Panc1 (cell line): Measurements from ENCODE around the gene NATD1. TPM values are rescaled to one million over a fixed set of nuclear protein-coding genes. Genes with fewer than 3 reads are reported as not detected.

Experiments
- ATAC-seq: fragments of 200-7000 bp; cut with Tn5 transposase; 2 replicates; pipeline ENCODE4 v1.9.1; 2020; ENCODE audit warnings: mild to moderate bottlenecking, moderate library complexity
- BruUV-seq: library from RNA; stranded (reverse); fragments of 400-500 nt; replicated peaks from 2 replicates; lab custom pipeline; 2021; lab: Mats Ljungman, UMichigan
- CTCF ChIA-PET: fragments of 300-600 bp; sonication (Branson Sonifier 250); formaldehyde crosslinking; loops from one replicate; lab custom pipeline; 2022; ENCODE audit warnings: antibody characterized with exemption; lab: Charles Lee
- POLR2A ChIA-PET: fragments of 300-600 bp; sonication (Branson Sonifier 250); formaldehyde crosslinking; loops from one replicate; lab custom pipeline; 2022; ENCODE audit warnings: antibody characterized with exemption; lab: Charles Lee
- DNase-seq: peaks from one replicate; pipeline ENCODE4 v3.0.0-alpha.2; 2010; ENCODE audit warnings: low read depth, low spot score
- H3K27ac ChIP-seq: 2 replicates; pipeline ENCODE4 v1.5.1; 2011; ENCODE audit warnings: mild to moderate bottlenecking, low read length, inconsistent platforms
- H3K27me3 ChIP-seq: fragments of 200-500 bp; sonication (Bioruptor generic); 2 replicates; pipeline ENCODE4 v1.6.0; 2014; ENCODE audit warnings: low read length, inconsistent platforms; ENCODE audit not compliant: control insufficient read depth, insufficient read depth
- H3K36me3 ChIP-seq: fragments of 200-500 bp; sonication (Bioruptor generic); 2 replicates; pipeline ENCODE4 v1.5.1; 2014; ENCODE audit warnings: inconsistent platforms, mild to moderate bottlenecking, low read length, moderate library complexity; ENCODE audit not compliant: control insufficient read depth, insufficient read depth
- H3K4me1 ChIP-seq: 2 replicates; pipeline ENCODE4 v1.5.1; 2011; ENCODE audit warnings: inconsistent platforms, mild to moderate bottlenecking, low read length, moderate library complexity; ENCODE audit not compliant: control insufficient read depth, insufficient read depth
- H3K4me3 ChIP-seq, 2 experiments: 2 replicates each; pipeline ENCODE4 v1.5.1; 2011 to 2012; ENCODE audit warnings: low read depth in 2 of 2, low read length in 2 of 2, mild to moderate bottlenecking in 2 of 2, inconsistent platforms in 1 of 2, moderate library complexity in 1 of 2
- H3K9me3 ChIP-seq: fragments of 200-500 bp; sonication (Bioruptor generic); 2 replicates; pipeline ENCODE4 v1.5.1; 2014; ENCODE audit warnings: low read depth, mild to moderate bottlenecking, inconsistent platforms, low read length, moderate library complexity; ENCODE audit not compliant: control insufficient read depth, insufficient read depth
- POLR2AphosphoS5 ChIP-seq: IDR thresholded peaks from 2 replicates; pipeline ENCODE4 v1.6.1; 2012; ENCODE audit warnings: mild to moderate bottlenecking, low read depth, low read length, moderate library complexity
- SIN3A ChIP-seq: IDR thresholded peaks from 2 replicates; pipeline ENCODE4 v1.6.1; 2012; ENCODE audit warnings: low read depth, mild to moderate bottlenecking, low read length, moderate library complexity, borderline replicate concordance; ENCODE audit not compliant: insufficient read depth
- TCF7L2 ChIP-seq: IDR thresholded peaks from 2 replicates; pipeline ENCODE4 v1.6.1; 2011; ENCODE audit warnings: mild to moderate bottlenecking, low read depth, low read length, inconsistent platforms
- in situ Hi-C: cut with HindIII; loops from 2 replicates; pipeline ENCODE4 v1.10.0; 2016; ENCODE audit warnings: low sequenced_read_pairs, low pct_unique_long_range_greater_than_20kb
- intact Hi-C: fragments of 100-400 bp; cut with micrococcal nuclease; formaldehyde crosslinking; loops from one replicate; pipeline ENCODE4 v1.10.0; 2022; ENCODE audit not compliant: unreplicated experiment
- total RNA-seq: library from RNA; stranded (reverse); gene quantifications from one replicate; pipeline ENCODE4 v1.2.1, GENCODE V29; 2021; ENCODE audit not compliant: unreplicated experiment
- TF ChIP-seq, protein P1 (sequence below): fragments of 450-650 bp; IDR thresholded peaks from 2 replicates; pipeline ENCODE4 v1.5.1; 2017; ENCODE audit warnings: mild to moderate bottlenecking
- TF ChIP-seq, protein P2 (sequence below), 2 experiments: IDR thresholded peaks; 2 replicates each; pipeline ENCODE4 v1.6.1; 2011 to 2012; ENCODE audit warnings: low read depth in 2 of 2, control low read depth in 1 of 2, low read length in 1 of 2, mild to moderate bottlenecking in 1 of 2, moderate library complexity in 1 of 2; ENCODE audit not compliant: insufficient read depth in 1 of 2

The NATD1 gene
- total RNA-seq, 1 experiment from 2014 or later: 2.8 TPM

DNA sequence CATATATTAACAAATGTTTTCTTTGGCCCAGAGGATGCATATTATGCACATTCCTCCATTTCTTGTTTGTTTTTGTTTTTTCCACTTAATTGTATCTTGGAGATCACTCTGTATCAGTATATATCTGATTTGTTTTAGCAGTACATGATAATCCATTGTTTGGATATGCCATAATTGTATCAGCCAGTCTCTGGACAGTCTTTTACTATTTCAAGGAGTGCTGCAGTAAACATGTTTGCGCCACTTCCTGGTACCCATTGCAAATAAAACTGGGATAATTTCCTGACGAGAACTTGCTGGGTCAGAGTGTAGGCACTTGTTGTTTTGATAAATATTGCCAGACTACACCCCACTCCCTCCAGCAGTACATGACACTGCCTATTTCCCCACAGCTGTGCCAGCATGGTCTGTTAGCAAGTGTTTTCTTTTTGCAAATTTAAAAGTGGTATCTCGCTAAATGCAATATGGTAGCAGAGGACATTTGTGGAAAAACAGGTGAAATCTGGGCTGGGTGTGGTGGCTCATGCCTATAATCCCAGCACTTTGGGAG is 34.3 kb downstream of the NATD1 start:
- CTCF ChIA-PET: no interaction called here
- no TSS peak for BruUV-seq

DNA sequence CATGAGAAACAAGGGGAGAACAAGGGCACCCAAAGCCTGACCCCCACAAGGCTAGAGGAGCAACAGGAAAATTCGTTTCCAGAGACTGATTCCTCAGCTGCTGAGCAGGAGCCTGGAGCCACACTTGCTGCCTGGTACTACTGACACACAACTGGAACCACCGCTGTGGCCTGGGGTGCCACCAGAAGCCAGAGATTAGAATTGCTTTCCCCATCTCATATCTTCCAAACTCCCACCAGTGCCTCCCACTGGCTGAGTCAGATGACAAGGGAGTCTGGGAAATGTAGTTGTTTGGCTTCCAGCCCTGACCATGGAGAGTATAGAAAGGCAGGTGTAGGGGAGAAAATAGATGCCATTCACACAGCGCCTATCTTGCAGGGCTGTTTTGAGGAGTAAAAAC is 35.1 kb downstream of the NATD1 start:
- Histone ChIP-seq H3K27me3 (no peaks in the 10 kb centered on the region), H3K4me1 (peaks cover 6% of the 10 kb centered on the region; the same call in 1 of the 2 replicates), H3K9me3 (no peaks in the 10 kb centered on the region), H3K36me3 (peaks cover 3% of the 10 kb centered on the region), H3K27ac (no peak overlapping the region), H3K4me3 (no peak overlapping the region)
- intact Hi-C loops (loop anchor here (10.0 kb wide), 1 partner anchor 93 kb away; the partner anchor contains the start of gene DHRS7B), in situ Hi-C loops (no loop called here)
- no peak for DNase-seq
- TF ChIP-seq SIN3A (no peak), TCF7L2 (no peak)
- ChIA-PET CTCF (no interaction called here), POLR2A (no interaction called here)
- ATAC-seq: no peak
- no TSS peak for BruUV-seq

More for the DNA sequence above, 34.3 kb downstream of the NATD1 start:
- POLR2A ChIA-PET: no interaction called here
- no peak for ATAC-seq
- Histone ChIP-seq H3K9me3 (no peaks in the 10 kb centered on the region), H3K4me3 (no peak overlapping the region), H3K27ac (no peak overlapping the region), H3K36me3 (peaks cover under 1% of the 10 kb centered on the region), H3K4me1 (peaks cover 6% of the 10 kb centered on the region; the same call in 1 of the 2 replicates), H3K27me3 (no peaks in the 10 kb centered on the region)
- intact Hi-C loops: loop anchor here (10.0 kb wide), 1 partner anchor 94 kb away; the partner anchor contains the start of gene DHRS7B
- in situ Hi-C loops: no loop called here
- TF ChIP-seq SIN3A: no peak
- no peak for TF ChIP-seq POLR2AphosphoS5
- TF ChIP-seq, protein P1, sequence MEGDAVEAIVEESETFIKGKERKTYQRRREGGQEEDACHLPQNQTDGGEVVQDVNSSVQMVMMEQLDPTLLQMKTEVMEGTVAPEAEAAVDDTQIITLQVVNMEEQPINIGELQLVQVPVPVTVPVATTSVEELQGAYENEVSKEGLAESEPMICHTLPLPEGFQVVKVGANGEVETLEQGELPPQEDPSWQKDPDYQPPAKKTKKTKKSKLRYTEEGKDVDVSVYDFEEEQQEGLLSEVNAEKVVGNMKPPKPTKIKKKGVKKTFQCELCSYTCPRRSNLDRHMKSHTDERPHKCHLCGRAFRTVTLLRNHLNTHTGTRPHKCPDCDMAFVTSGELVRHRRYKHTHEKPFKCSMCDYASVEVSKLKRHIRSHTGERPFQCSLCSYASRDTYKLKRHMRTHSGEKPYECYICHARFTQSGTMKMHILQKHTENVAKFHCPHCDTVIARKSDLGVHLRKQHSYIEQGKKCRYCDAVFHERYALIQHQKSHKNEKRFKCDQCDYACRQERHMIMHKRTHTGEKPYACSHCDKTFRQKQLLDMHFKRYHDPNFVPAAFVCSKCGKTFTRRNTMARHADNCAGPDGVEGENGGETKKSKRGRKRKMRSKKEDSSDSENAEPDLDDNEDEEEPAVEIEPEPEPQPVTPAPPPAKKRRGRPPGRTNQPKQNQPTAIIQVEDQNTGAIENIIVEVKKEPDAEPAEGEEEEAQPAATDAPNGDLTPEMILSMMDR: no peak
- no peak for TF ChIP-seq TCF7L2
- TF ChIP-seq, protein P2, sequence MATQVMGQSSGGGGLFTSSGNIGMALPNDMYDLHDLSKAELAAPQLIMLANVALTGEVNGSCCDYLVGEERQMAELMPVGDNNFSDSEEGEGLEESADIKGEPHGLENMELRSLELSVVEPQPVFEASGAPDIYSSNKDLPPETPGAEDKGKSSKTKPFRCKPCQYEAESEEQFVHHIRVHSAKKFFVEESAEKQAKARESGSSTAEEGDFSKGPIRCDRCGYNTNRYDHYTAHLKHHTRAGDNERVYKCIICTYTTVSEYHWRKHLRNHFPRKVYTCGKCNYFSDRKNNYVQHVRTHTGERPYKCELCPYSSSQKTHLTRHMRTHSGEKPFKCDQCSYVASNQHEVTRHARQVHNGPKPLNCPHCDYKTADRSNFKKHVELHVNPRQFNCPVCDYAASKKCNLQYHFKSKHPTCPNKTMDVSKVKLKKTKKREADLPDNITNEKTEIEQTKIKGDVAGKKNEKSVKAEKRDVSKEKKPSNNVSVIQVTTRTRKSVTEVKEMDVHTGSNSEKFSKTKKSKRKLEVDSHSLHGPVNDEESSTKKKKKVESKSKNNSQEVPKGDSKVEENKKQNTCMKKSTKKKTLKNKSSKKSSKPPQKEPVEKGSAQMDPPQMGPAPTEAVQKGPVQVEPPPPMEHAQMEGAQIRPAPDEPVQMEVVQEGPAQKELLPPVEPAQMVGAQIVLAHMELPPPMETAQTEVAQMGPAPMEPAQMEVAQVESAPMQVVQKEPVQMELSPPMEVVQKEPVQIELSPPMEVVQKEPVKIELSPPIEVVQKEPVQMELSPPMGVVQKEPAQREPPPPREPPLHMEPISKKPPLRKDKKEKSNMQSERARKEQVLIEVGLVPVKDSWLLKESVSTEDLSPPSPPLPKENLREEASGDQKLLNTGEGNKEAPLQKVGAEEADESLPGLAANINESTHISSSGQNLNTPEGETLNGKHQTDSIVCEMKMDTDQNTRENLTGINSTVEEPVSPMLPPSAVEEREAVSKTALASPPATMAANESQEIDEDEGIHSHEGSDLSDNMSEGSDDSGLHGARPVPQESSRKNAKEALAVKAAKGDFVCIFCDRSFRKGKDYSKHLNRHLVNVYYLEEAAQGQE (IDR thresholded peaks at IDR 0.05; ENCODE audit: insufficient read depth in 1 of 2, low read depth in 2 of 2, low read length in 1 of 2): no peak
- DNase-seq: no peak

DNA sequence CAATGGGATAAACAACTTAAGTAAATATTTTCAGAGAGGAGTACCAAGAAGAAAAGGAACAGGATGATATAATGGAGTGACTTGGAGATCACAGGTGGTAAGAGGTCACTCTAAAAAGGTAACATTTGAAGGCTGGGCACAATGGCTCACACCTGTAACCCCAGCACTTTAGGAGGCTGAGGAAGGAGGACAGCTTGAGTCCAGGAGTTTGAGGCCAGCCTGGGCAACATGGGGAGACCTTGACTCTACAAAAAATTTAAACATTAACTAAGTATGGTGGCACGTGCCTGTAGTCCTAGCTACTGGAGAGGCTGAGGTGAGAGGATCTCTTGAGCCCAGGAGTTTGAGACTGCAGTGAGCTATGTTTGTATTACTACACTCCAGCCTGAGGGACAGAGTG is 35.9 kb downstream of the NATD1 start:
- in situ Hi-C loops (no loop called here), intact Hi-C loops (loop anchor here (10.0 kb wide), 1 partner anchor 93 kb away; the partner anchor contains the start of gene DHRS7B)
- Histone ChIP-seq H3K27me3 (no peaks in the 10 kb centered on the region), H3K36me3 (peaks cover 3% of the 10 kb centered on the region), H3K4me1 (peaks cover 12% of the 10 kb centered on the region), H3K4me3 (no peak overlapping the region), H3K27ac (no peak overlapping the region), H3K9me3 (no peaks in the 10 kb centered on the region)
- ATAC-seq (no peak), DNase-seq (no peak)
- CTCF ChIA-PET: no interaction called here
- TF ChIP-seq TCF7L2: no peak
- no peak for TF ChIP-seq POLR2AphosphoS5
- TF ChIP-seq, protein P1: no peak
- TF ChIP-seq, protein P2 (IDR thresholded peaks at IDR 0.05; ENCODE audit: insufficient read depth in 1 of 2, low read depth in 2 of 2, low read length in 1 of 2): no peak
- TF ChIP-seq SIN3A: no peak
- POLR2A ChIA-PET: no interaction called here
- no TSS peak for BruUV-seq
